T-helper 1 cell treated with Interleukin-12 subunit alpha and Interleukin-12 subunit beta and Interleukin-4 antibody, amounts not matched to agents 30 μg/mL and 1 μg/mL, for 36 hours (primary cell): Measurements from ENCODE around the gene ICAM1.

ENCODE experiments used
- H3K27ac Mint-ChIP-seq: one replicate; pipeline ENCODE4 v1.8.0; 2021; ENCODE audit warnings: mild to moderate bottlenecking, mixed read lengths
- H3K27me3 Mint-ChIP-seq: one replicate; pipeline ENCODE4 v1.8.0; 2021; ENCODE audit warnings: low read depth, mixed read lengths
- H3K36me3 Mint-ChIP-seq: one replicate; pipeline ENCODE4 v1.8.0; 2021; ENCODE audit warnings: low read depth, mixed read lengths
- H3K4me1 Mint-ChIP-seq: one replicate; pipeline ENCODE4 v1.8.0; 2021; ENCODE audit warnings: low read depth, mixed read lengths
- H3K4me3 Mint-ChIP-seq: one replicate; pipeline ENCODE4 v1.8.0; 2021; ENCODE audit warnings: mild to moderate bottlenecking, moderate library complexity, mixed read lengths
- H3K9me3 Mint-ChIP-seq: one replicate; pipeline ENCODE4 v1.8.0; 2021; ENCODE audit warnings: mixed read lengths

The ICAM1 gene

DNA sequence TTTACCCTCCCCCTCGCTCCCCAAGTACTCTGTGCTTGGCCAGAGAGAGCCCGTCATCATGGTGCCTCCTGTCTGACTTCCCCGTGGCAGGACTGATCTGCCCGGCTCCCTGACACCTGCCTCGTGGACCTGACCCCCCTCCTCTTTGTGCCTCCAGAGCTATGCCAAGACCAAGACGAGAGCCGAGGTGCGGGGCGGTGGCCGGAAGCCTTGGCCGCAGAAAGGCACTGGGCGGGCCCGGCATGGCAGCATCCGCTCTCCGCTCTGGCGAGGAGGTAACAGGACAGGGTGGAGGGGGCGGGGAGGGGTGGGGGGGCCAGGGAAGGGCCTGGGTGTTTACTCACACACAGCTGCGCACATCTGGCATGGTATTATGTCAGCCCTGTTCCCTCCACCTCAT lies 14.4 kb upstream of the ICAM1 start:
- Mint-ChIP-seq H3K4me3 (no peak overlapping the region), H3K27ac (no peak overlapping the region), H3K9me3 (no peaks in the 10 kb centered on the region), H3K27me3 (no peaks in the 10 kb centered on the region), H3K4me1 (peaks cover 24% of the 10 kb centered on the region), H3K36me3 (peaks cover 28% of the 10 kb centered on the region)

DNA sequence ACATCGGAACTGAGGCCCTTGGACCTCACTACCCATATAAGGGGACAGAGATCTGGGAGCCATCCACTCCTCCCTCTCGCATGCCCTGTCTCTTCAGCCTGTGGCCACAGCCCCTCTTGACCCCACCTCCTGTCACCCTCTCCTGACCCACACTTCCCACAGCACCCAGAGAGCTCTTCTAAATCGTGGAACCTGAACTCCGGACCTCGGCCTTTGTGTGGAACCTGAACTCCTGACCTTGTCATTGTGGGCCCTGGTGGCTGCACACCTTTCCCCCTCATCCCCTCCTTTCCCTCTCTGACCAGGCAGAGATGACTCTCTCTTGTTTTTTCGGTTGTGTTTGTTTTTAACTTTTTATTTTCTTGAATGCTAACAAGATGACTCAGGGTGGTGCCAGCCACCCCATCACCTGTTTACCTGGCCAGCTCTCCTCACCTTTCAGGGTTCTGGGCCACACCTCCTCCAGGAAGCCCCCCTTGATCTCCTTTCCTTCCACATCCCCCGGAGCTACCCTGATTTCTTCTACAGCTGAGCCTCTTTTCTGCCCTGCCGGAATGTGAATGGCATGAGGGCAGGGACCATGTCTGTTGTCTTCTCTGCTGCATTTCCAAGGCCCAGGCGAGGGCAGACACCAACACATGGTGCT lies 13.8 kb upstream of the ICAM1 start:
- H3K27ac Mint-ChIP-seq: no peak overlapping the region
- H3K36me3 Mint-ChIP-seq: peaks cover 27% of the 10 kb centered on the region
- no peaks in the 10 kb centered on the region for H3K9me3 Mint-ChIP-seq
- H3K4me1 Mint-ChIP-seq: peaks cover 26% of the 10 kb centered on the region
- H3K27me3 Mint-ChIP-seq: no peaks in the 10 kb centered on the region
- H3K4me3 Mint-ChIP-seq: no peak overlapping the region

DNA sequence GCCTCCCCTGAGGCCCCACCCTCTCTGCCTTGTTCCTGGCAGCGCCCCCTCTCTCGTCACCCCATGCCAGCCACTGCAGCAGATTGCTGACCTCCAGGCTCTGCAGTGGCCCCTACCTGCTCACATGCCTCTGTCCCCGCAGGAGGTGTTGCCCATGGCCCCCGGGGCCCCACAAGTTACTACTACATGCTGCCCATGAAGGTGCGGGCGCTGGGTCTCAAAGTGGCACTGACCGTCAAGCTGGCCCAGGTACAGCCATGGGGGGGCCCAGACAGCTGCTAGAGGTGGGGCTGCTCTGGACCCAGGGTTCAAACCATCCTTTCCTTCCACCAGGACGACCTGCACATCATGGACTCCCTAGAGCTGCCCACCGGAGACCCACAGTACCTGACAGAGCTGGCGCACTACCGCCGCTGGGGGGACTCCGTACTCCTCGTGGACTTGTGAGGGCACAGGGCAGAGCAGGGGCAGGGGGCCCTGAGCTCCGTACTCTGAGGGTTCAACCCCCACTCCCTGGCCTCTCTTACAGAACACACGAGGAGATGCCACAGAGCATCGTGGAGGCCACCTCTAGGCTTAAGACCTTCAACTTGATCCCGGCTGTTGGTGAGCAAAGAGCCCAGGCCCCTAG lies 12.7 kb upstream of the ICAM1 start:
- no peak overlapping the region for H3K4me3 Mint-ChIP-seq
- H3K27ac Mint-ChIP-seq: no peak overlapping the region
- H3K4me1 Mint-ChIP-seq: peaks cover 20% of the 10 kb centered on the region
- no peaks in the 10 kb centered on the region for H3K27me3 Mint-ChIP-seq
- peaks cover 27% of the 10 kb centered on the region for H3K36me3 Mint-ChIP-seq
- no peaks in the 10 kb centered on the region for H3K9me3 Mint-ChIP-seq

DNA sequence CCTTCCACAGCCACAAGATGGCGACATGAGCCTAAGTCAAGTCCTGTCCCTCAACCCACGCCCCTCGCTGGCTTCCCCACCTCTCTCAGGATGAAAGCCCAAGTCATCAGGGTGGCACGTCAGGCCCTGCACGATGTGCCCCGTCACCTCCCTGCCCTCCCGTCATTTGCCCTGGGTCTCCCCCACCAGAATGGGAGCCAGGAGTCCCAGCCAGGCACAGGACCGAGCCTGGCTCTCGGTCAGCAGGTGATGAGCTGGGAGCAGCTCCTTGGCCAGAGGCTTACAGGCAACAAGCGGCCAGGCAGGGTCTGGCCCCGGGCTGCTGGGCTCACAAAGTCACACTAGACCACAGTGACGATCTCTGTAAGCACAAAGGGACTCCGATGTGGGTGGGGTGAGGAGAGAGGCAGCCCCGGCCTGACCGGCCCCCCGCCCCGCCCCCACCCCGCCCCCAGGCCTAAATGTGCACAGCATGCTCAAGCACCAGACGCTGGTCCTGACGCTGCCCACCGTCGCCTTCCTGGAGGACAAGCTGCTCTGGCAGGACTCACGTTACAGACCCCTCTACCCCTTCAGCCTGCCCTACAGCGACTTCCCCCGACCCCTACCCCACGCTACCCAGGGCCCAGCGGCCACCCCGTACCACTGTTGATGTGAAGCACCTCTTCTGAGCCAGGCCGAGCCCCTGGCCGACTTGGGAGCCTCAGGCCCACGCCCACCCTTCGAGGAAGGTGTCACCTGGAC lies 11.6 kb upstream of the ICAM1 start:
- Mint-ChIP-seq H3K27ac (peak overlapping the region; percentile 89), H3K4me3 (peak overlapping the region; percentile 34), H3K27me3 (no peaks in the 10 kb centered on the region), H3K9me3 (no peaks in the 10 kb centered on the region), H3K4me1 (peaks cover 17% of the 10 kb centered on the region), H3K36me3 (peaks cover 19% of the 10 kb centered on the region)

DNA sequence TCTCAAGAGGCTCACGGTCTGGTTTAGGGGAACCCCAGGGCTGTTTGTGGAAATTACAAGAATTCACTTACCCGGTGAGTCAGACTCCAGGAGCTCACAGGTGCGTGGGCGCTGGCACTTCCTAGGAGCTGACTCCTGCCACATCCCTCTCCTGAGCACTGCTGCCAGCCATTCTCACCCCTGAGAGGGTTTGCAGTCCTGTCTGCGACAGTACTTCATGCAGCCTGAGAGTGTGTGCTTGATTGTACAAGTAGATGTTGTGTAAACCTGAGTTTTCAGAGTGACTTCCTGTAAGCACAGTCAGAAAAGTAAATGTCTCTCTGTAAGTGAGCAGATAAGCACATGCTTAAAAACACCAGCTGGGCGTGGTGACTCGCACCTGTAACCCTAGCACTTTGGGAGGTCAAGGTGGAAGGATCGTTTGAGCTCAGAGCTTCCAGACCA lies 10.8 kb upstream of the ICAM1 start:
- Mint-ChIP-seq H3K4me1 (peaks cover 17% of the 10 kb centered on the region), H3K36me3 (peaks cover 16% of the 10 kb centered on the region), H3K27ac (peak overlapping the region; percentile 89), H3K4me3 (peak overlapping the region; percentile 60), H3K27me3 (no peaks in the 10 kb centered on the region), H3K9me3 (no peaks in the 10 kb centered on the region)

DNA sequence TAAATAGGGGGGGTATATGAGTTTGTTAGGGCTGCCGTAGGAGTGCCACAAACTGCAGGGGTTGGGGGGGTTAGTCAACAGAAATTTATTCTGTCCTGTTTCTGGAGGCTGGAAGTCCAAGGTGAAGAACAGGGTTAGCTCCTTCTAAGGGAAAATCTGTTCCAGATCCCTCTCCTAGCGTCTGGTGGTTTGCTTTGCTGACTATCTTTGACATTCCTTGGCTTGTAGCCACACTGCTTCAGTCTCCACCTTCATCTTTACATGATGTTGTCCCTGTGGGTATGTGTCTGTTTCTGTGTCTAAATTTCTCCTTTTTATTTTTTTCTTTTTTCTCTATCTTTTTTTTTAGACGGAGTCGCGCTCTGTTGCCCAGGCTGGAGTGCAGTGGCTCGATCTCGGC lies 8.1 kb upstream of the ICAM1 start:
- H3K4me1 Mint-ChIP-seq: peaks cover 17% of the 10 kb centered on the region
- no peaks in the 10 kb centered on the region for H3K9me3 Mint-ChIP-seq
- no peak overlapping the region for H3K4me3 Mint-ChIP-seq
- H3K27me3 Mint-ChIP-seq: no peaks in the 10 kb centered on the region
- peaks cover 5% of the 10 kb centered on the region for H3K36me3 Mint-ChIP-seq
- H3K27ac Mint-ChIP-seq: no peak overlapping the region

DNA sequence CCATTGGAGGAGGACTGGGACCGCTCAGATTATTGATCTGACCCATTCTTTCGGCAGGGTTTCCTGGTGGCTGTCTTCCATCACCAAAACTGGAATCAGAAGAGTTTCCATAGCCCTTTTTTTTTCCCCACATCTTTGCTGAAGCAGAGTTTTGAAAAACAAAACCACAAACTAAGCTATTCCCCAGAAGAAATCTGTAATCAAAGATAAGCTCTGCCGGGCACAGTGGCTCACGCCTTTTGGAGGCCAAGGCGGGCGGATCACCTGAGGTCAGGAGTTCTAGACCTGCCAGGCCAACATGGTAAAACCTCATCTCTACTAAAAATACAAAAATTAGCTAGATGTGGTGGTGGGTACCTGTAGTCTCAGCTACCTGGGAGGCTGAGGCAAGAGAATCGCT lies 4.2 kb upstream of the ICAM1 start:
- Mint-ChIP-seq H3K4me3 (no peak overlapping the region), H3K27ac (no peak overlapping the region), H3K9me3 (no peaks in the 10 kb centered on the region), H3K4me1 (peaks cover 11% of the 10 kb centered on the region), H3K27me3 (no peaks in the 10 kb centered on the region), H3K36me3 (peaks cover 3% of the 10 kb centered on the region)

DNA sequence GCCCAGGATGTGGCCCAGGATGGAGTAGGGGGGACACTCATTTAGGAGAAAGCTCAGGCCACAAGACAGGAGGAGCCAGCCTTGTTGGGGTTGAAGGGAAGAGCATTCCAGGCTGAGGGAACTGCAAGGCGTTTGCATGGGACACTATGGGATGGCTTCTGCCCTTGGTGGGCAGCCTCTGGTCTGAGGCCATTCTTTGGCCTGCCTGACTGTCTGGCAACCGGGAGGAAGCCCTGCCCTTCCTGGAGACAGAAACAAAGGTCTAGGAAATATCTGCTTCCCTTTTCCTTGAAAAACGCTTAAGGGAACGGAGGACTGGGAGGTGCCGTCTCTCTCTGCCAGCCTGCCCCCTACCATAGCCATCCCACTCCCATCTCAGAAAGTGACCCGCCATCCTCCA lies 2.8 kb upstream of the ICAM1 start:
- Mint-ChIP-seq H3K9me3 (no peaks in the 10 kb centered on the region), H3K4me3 (no peak overlapping the region), H3K27ac (no peak overlapping the region), H3K36me3 (peaks cover 3% of the 10 kb centered on the region), H3K27me3 (no peaks in the 10 kb centered on the region), H3K4me1 (peaks cover 16% of the 10 kb centered on the region)

DNA sequence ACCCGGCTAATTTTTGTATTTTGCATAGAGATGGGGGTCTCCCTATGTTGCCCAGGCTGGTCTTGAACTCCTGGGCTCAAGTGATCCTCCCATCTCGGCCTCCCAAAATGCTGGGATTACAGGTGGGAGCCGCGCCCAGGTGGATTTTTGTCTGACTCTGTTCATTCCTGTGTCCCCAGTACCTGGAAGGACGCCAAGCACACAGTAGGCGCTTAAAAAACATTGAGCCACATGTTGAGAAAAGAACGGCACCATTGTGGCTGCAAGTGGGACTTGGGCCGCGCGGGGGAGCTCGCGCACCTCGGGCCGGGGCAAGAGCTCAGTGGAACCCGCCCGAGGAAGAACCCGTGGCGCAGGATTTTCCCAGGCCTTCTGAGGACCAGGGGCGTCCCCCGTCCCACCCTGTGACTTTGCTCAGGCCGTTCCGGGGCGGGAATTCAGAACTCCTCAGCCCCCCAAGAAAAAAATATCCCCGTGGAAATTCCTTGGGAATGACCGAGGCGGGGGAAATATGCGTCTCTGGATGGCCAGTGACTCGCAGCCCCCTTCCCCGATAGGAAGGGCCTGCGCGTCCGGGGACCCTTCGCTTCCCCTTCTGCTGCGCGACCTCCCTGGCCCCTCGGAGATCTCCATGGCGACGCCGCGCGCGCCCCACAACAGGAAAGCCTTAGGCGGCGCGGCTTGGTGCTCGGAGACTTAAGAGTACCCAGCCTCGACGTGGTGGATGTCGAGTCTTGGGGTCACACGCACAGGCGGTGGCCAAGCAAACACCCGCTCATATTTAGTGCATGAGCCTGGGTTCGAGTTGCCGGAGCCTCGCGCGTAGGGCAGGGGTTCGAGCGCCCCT lies 1.4 kb upstream of the ICAM1 start:
- Mint-ChIP-seq H3K27me3 (no peaks in the 10 kb centered on the region), H3K4me3 (peak overlapping the region; percentile 90), H3K4me1 (peaks cover 19% of the 10 kb centered on the region), H3K36me3 (peaks cover 7% of the 10 kb centered on the region), H3K27ac (peak overlapping the region; percentile 90), H3K9me3 (no peaks in the 10 kb centered on the region)

DNA sequence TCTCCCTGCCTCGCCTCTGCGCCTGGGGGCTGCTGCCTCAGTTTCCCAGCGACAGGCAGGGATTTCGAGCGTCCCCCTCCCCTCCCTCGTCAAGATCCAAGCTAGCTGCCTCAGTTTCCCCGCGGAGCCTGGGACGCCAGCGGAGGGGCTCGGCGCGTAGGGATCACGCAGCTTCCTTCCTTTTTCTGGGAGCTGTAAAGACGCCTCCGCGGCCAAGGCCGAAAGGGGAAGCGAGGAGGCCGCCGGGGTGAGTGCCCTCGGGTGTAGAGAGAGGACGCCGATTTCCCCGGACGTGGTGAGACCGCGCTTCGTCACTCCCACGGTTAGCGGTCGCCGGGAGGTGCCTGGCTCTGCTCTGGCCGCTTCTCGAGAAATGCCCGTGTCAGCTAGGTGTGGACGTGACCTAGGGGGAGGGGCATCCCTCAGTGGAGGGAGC lies 722 bp upstream of the ICAM1 start:
- Mint-ChIP-seq H3K9me3 (no peaks in the 10 kb centered on the region), H3K36me3 (peaks cover 14% of the 10 kb centered on the region), H3K27ac (peak overlapping the region; percentile 90), H3K4me3 (peak overlapping the region; percentile 90), H3K27me3 (no peaks in the 10 kb centered on the region), H3K4me1 (peaks cover 23% of the 10 kb centered on the region)

DNA sequence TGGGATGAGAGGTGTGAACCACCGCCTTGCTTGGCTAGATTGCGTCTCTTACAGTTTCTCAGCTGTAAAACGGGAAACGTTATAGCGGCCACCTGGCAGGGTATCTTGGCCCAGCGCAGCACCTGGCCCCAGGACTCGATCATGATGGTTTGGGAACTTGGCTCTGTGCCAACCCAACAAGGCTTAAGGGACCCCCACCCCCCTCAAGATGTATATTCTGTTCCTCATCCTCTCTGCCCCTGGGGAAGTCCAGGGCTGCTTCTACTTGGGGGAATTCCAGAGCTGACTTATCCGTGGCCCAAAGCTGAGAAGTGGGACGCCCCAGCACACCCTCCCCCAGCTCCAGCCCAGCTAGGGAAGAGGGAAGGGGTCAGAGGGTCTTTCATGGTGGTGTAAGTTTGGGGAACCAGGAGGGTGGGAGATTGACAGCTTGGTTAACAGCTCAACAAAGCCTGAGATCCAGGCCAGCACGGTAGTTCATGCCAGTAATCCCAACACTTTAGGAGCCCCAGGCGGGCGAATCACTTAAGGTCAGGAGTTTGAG lies 695 bp downstream of the ICAM1 start:
- Mint-ChIP-seq H3K4me1 (peaks cover 24% of the 10 kb centered on the region), H3K36me3 (peaks cover 16% of the 10 kb centered on the region), H3K27me3 (no peaks in the 10 kb centered on the region), H3K9me3 (no peaks in the 10 kb centered on the region), H3K4me3 (peak overlapping the region; percentile 90), H3K27ac (peak overlapping the region; percentile 90)

DNA sequence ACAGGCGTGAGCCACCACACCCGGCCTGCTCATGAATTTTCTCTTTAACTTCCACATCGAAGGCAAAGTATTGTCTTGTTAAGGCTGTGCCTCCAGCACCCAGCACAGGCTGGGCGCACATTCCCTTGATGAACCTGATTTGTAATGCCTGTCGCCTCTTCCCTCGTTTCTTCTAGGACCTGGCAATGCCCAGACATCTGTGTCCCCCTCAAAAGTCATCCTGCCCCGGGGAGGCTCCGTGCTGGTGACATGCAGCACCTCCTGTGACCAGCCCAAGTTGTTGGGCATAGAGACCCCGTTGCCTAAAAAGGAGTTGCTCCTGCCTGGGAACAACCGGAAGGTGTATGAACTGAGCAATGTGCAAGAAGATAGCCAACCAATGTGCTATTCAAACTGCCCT lies 3.7 kb downstream of the ICAM1 start:
- Mint-ChIP-seq H3K36me3 (peaks cover 30% of the 10 kb centered on the region), H3K4me3 (peak overlapping the region; percentile 67), H3K27me3 (no peaks in the 10 kb centered on the region), H3K4me1 (peaks cover 23% of the 10 kb centered on the region), H3K9me3 (no peaks in the 10 kb centered on the region), H3K27ac (peak overlapping the region; percentile 59)

DNA sequence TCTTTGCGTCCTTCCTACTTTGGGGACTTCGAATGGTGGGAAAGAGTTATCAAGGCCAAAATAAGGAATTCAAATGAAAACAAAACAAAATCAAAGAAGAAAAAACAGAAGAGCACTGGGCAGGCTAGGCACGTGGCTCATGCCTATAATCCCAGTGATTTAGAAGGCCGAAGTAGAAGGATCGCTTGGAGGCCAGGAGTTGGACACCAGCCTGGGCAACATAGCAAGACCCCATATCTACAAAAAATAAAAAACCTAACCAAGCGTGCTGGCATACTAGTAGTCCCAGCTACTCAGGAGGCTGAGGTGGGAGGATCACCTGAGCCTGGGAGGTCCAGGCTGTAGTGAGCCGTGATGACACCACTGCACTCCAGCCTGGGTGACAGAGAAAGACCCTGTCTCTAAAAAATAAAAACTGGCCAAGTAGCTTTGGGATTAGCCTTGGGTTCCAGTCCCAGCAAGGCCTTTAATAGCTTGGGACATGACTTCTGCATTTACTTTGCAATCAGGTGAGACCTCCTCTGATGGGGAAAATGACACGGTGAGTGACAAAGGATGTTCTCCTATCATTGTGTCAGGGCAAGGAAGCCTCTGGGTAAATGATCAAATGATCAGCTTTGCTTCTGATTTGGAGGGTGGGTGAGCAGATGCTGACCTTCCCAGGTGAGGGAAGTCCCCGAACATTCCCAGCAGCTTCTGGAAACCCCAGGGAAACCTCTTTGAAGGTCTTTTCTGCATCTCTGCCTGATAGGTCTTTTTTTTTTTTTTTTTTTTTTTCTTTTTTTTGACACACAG lies 7.1 kb downstream of the ICAM1 start:
- no peak overlapping the region for H3K27ac Mint-ChIP-seq
- H3K36me3 Mint-ChIP-seq: peaks cover 35% of the 10 kb centered on the region
- H3K27me3 Mint-ChIP-seq: no peaks in the 10 kb centered on the region
- no peak overlapping the region for H3K4me3 Mint-ChIP-seq
- H3K4me1 Mint-ChIP-seq: peaks cover 20% of the 10 kb centered on the region
- H3K9me3 Mint-ChIP-seq: no peaks in the 10 kb centered on the region
